Superior temporal gyrus (tissue), 1 donor: ENCODE data around the gene KIF25.

Source experiments
- DNase-seq: peaks from one replicate; pipeline ENCODE4 v3.0.0-alpha.2; 2016; ENCODE audit errors: extremely low spot score

KIF25 gene

GRCh38 chr6:168089186-168090063 is 92.0 kb downstream of the KIF25 start:
- DNase-seq: no peak

GRCh38 chr6:168090064-168090690 is 92.7 kb downstream of the KIF25 start:
- no peak for DNase-seq

GRCh38 chr6:168090706-168091105 is 93.2 kb downstream of the KIF25 start:
- DNase-seq: no peak

DNA sequence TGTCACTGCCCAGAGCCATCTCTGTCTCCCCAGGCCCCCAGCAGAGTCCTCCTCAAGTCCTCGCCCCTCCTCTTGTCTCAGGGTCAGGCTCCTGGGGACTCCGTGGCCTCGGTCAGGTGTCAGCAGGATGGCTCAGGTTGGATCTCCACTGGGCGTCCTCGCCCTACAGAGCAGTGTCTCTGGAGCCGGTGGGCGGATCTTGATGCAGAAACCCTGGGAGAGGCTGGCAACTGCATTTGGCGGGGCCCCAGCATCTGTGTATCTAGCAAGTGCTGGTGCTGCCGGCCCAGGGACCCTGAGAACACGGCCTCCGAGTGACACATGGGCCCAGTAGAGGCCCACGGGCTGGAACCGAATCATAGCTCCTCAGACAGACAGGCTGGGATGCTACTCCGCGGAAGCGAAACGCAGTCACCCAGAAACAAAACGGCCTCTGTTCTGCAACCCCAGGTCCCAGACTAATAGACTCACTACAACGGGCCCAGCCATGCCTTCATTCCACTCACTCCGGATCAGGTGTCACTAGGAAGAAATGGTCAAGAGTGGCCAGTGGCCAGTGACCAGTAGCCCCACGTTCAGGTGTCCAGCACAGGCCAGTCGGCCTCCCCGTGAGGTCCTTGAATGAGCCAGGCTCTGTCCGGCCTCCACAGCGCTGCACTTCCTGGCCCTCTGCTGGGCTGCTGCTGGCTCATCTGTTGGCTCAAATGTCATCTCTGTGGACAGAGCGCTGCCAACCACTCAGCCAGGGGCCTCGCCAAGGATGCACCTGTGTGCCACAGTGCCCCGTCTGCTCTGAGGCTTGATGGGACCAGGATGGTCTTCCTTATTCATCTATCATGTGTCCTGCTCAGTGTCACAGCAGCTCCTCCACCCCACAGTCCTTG is 94.2 kb downstream of the KIF25 start:
- no peak for DNase-seq

GRCh38 chr6:168092541-168092940 is 95.1 kb downstream of the KIF25 start:
- DNase-seq: no peak

DNA sequence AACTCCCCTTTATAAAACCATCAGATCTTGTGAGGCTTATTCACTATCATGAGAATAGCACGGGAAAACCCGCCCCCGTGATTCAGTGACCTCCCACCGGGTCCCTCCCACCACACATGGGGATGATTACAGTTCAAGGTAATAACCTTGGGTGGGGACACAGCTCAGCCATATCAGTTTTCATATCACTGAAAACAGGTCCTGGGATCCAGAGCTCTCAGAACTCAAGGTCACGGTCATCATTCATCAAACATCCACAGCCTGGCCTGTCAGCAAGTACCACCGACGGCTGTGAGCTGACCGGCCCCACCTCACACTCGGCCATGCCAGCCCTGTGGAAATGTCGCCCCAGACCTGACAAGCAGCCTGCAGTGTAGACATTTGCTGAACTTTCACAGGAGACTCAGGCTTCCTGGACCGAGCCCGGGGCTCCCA is 95.6 kb downstream of the KIF25 start:
- DNase-seq: no peak

GRCh38 chr6:168093634-168094033 is 96.2 kb downstream of the KIF25 start:
- DNase-seq: no peak
